ENCODE measurements around the gene MAST4.

- TF ChIP-seq, protein P1, sequence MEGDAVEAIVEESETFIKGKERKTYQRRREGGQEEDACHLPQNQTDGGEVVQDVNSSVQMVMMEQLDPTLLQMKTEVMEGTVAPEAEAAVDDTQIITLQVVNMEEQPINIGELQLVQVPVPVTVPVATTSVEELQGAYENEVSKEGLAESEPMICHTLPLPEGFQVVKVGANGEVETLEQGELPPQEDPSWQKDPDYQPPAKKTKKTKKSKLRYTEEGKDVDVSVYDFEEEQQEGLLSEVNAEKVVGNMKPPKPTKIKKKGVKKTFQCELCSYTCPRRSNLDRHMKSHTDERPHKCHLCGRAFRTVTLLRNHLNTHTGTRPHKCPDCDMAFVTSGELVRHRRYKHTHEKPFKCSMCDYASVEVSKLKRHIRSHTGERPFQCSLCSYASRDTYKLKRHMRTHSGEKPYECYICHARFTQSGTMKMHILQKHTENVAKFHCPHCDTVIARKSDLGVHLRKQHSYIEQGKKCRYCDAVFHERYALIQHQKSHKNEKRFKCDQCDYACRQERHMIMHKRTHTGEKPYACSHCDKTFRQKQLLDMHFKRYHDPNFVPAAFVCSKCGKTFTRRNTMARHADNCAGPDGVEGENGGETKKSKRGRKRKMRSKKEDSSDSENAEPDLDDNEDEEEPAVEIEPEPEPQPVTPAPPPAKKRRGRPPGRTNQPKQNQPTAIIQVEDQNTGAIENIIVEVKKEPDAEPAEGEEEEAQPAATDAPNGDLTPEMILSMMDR (IDR thresholded peaks at IDR 0.05): no peak
- TF ChIP-seq EZH2 (IDR thresholded peaks at IDR 0.05): no peak
- TF ChIP-seq EZH2phosphoT487 (IDR thresholded peaks at IDR 0.05): no peak
Observed at GRCh38 chr5:66561256-66561990, 34.8 kb upstream of the MAST4 start.

Measured in neural progenitor cell (in vitro differentiated cells).